GM12873 (cell line): ENCODE data around the gene CAB39L.

ENCODE experiments used
- CTCF ChIP-seq: IDR thresholded peaks from 2 replicates; pipeline ENCODE4 v1.5.1; 2012; ENCODE audit warnings: low read depth, mild to moderate bottlenecking, moderate library complexity, low read length, control low read depth; ENCODE audit not compliant: insufficient read depth; ENCODE audit errors: missing control alignments

The CAB39L gene

GRCh38 chr13:49441312-49441711 lies 2.6 kb downstream of the CAB39L start:
- TF ChIP-seq CTCF, result no peak

- TF ChIP-seq CTCF, result no peak
These were observed 4.3 kb downstream of the CAB39L start for GRCh38 chr13:49439609-49440008.

- no peak for TF ChIP-seq CTCF
These were observed 6.2 kb downstream of the CAB39L start for GRCh38 chr13:49437705-49438104.

GRCh38 chr13:49436890-49437289 lies 7.0 kb downstream of the CAB39L start:
- no peak for TF ChIP-seq CTCF

GRCh38 chr13:49435992-49436391 lies 7.9 kb downstream of the CAB39L start:
- TF ChIP-seq CTCF, result no peak

GRCh38 chr13:49429121-49429520 lies 14.7 kb downstream of the CAB39L start:
- TF ChIP-seq CTCF, result no peak

GRCh38 chr13:49428041-49428763 lies 15.7 kb downstream of the CAB39L start:
- TF ChIP-seq CTCF, result no peak
